D341Med (cell line): ENCODE measurements around the gene ATP10A.
"Not testable (repeated sequence)": the region's sequence is repeated elsewhere in the genome, so short reads cannot be mapped to it uniquely, and the experiment has no call there.

Experiments used
- DNase-seq: peaks from one replicate; pipeline ENCODE4 v3.0.0; 2012; ENCODE audit warnings: low spot score

Gene ATP10A

DNA sequence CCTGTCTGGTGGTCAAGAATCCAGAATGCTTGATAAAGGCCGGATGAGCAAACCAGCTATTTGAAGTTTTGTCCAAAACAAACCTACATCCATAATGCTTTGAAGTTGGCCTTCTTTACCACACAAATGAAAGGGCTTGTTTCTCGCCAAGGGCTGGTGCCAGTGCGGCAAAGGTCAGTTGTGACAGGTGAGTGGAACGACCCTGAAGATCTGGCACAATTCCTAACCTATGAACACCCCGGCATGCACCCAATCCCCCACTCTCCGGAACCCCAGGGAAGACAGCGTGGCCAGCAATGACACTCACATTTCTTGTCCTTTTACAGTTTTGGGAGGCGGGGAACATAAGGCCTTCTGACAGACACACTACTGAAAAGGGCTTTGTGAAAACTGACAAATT, 90.6 kb downstream of the ATP10A start:
- DNase-seq = no peak

DNA sequence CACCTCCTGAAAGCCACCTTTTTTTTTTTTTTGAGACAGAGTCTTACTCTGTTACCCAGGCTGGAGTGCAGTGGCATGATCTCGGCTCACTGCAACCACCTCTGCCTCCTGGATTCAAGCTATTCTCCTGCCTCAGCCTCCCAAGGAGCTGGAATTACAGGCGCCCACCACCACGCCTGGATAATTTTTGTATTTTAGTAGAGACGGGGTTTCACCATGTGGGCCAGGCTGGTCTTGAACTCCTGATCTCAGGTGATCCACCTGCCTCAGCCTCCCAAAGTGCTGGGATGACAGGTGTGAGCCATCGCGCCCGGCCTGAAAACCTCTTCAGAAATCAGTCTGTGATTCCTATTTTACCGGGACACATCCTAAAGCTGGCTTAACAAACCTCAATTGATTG, 91.4 kb downstream of the ATP10A start:
- not testable (repeated sequence) for DNase-seq

DNA sequence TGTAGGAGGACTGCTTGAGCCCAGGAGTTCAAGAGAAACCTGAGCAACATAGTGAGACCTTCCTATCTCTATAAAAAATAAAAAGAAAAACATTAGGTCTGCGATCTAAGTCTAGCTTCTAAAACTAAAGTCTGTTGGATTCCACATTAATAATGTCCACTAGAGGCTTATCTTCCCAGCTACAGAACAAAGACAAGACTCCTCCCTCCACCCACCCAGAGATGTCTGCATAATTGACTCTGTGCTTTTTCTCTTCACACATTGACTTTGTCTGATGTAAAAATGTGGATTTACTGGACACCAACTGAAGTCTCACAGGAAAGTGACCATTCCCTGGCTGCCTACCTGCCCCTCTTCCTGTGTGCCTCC, 91.8 kb downstream of the ATP10A start:
- DNase-seq = no peak

DNA sequence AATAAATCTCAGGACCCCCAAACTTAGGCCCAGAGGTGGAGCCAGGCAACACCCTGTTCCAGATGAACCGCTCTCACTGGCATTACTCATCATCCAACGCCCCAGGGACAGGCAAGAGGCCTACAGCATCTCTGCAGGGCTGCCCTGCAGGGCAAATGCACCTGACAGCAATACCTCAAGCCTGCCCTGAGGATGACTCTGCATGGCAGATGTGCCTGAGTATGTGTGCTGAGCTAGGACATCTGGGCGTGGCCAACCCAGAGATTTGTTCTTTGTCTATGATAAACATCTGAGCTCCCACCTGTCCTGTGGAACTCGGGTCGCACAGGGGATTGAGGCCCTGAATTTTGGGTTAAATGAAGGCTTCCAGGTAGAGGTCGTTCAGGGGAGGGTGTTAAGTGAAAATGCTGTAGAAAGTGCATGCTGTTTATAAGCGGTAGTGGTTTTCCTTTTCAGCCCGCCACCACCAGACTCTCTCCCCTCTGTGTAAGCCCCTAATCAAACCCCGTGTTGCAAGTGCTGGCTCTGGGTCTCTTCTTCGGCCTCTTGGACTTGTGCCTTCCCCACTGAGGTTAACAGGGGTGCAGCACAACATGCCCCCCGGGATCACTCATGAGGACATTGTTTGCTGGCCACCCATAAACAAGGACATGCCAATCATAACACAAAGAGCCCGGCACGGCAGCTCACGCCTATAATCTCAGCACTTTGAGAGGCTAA, 92.3 kb downstream of the ATP10A start:
- no peak for DNase-seq

DNA sequence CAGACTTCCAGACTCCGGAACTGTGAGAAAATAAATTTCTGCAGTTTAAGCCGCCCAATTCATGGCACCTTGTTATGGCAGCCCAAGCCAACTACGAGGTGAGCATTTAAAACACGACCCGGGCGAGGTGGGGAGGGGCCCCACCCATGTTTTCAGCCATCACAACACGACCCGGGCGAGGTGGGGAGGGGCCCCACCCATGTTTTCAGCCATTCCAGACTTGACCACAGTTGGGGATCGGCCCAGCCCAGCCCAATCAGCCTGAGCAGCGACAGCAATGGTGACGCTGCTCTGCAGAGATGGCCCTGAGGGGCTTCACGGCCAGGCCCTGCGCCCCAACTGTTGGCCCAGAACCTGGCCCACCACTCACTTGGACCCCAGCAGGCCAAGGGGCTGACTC, 93.1 kb downstream of the ATP10A start:
- no peak for DNase-seq

DNA sequence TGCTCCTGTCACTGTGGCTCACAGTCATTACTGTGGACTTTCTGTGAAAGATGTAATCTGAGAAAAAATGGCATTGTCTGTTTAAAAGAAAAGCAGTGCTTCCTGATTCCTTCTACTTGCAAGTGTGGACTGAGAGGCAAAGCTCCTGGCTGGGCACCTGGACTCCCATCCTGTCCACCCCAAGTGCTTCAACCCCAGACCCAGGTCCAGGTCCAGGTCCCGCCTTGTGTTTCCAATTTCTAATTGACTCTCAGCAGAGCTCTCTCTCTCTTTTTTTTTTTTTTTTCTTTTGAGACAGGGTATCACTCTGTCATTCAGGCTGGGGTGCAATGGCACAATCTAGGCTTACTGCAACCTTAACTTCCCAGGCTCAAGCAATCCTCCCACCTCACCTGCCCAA, 94.9 kb downstream of the ATP10A start:
- no peak for DNase-seq

DNA sequence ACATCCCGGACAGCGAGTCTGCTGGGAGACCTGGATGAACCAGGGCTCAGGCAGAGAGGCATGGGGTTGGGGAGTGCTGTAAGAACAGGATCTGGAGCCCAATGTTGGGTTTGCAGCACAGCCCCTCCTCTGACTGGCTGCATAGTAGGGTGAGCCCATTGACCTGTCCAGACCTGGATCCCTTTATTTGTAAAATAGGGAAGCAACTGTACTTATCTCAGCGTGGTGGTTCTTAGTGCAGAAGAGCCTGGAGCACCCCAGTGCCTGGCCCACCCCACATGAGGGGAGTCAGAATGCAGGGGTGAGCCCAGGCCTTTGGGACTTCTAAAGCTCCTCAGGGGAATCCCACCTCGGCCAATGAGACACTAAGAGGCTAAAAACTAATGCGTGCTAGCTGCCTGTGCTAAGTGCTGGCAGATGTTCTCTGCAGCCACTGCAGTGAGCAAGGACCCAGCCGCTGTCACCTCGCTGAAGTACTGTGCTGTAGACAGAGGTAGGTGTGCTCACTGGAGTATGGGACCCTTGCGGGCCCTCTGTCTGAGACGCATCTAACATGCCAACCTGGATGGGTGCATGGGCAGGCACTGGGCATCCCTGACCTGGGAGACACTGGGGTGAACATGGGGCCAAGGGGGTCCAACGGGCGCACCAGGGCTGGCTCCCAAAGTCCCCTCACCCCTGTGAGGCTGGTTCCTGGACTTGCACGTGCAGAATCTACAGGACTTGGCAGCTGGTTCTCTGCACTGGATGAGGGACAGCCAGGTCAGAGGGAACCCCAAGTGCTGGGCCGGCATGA, 95.6 kb downstream of the ATP10A start:
- no peak for DNase-seq

DNA sequence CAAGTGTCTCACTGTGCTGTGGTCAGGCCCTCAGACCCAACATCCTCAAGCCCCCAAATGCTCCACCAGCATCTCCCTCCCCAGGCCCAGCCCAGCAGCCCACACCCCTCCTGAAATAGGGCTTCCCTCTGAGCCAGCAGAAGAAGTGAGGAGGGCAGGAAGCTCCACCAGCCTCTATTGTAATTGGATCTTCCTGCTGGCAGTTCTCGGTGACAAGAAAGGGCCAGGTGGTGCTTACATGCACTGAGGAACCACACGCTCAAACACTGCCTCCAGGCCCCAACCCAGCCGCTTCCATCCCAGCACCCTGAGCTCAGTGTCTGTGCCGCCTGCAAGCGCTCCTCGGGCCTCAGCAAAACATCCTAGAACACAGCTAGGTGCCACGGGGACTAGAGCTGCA, 96.7 kb downstream of the ATP10A start:
- DNase-seq = no peak

DNA sequence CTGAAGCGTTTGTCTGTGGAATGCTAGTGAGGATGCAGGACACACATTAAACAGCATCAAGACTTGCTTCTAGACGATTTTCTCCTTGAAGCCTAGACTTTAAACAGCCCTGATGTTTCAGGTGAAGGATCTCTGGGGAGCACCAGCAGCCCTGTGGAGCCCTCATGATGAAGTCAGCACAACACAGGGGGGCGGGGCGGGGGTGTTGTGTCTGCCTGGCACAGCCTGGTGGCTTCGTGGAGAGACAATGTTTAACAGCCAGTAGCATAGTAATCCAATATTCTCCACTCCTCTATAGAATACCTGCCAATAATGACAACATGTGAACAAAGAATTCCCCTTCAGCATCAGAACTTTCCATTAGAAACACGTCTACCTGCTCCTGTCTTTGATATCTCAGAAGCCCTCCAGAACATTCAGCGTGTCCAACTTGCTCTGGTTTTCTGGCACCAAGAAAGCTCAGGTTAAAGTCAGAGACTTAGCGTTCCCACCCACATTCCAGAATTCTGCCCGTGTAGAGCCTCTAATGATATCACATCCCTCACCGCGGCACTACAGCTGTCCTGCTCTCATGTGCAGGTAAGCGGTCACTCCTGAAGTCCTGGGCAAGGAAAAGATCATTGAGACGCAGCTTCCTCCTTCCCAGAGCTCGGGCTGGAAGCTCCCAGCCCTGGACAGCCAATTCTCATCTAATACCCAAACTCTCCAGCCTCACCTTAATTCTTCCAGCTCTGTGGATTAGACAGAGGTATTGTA, 98.0 kb downstream of the ATP10A start:
- DNase-seq = no peak

DNA sequence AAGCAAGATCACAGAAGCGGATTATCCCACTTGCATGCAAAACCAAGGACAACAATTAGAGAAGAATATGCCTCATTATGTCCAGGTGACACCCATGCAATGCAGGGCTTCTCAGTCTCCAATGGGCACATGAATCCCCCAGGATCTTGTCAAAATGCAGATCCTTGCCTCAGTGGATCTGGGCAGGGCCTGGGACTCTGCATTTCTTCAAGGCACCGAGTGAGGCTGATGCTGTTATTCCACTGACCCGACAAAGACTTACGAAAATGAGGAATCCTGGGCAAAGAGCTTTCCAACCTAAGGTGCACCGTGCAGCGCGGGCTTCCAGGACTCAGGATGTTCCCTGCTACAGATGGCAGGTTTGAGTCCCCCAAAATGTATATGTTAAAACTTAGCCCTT, 99.2 kb downstream of the ATP10A start:
- no peak for DNase-seq

DNA sequence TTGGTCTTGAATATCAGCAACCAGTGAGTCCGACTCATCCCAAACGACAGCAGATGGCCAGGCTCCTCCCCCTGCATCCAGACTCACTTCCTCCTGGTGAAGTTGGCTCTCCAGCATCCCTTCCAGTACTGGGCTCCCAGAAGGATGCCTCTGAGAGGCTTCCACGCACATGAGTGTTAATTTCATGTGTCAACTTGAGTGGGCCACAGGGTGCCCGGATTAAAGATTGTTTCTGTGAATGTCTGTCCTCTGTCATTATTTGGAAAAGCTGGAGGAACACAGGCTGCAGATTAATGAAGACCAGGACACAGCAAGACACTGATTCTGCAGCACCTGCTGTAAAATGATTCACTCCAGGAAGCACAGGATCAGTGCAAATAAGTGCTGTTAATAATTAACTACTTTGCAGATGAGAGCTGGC, 99.8 kb downstream of the ATP10A start:
- no peak for DNase-seq

DNA sequence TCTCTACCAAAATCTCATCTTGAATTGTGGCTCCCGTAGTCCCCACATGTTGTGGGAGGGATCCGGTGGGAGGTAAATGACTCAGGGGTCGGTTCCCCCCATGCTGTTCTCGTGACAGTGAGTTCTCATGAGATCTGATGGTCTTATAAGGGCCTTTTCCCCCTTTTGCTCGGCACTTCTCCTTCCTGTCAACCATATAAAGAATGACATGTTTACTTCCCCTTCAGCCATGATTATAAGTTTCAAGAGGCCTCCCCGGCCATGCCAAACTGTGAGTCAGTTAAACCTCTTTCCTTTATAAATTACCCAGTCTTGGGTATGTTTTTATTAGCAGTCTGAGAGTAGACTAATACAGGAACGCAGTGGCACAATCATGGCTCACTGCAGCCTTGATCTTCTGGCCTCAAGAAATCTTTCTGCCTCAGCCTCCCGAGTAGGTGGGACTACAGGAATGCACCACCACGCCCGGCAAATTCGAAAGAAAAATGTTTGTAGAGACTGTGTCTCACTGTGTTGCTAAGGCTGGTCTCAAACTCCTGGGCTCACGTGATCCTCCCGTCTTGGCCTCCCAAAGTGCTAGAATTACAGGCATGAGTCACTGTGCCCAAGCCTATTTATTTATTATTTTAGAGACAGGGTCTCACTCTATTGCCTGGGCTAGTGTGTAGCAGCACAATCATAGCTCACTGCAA, 101.0 kb downstream of the ATP10A start:
- DNase-seq = no peak

DNA sequence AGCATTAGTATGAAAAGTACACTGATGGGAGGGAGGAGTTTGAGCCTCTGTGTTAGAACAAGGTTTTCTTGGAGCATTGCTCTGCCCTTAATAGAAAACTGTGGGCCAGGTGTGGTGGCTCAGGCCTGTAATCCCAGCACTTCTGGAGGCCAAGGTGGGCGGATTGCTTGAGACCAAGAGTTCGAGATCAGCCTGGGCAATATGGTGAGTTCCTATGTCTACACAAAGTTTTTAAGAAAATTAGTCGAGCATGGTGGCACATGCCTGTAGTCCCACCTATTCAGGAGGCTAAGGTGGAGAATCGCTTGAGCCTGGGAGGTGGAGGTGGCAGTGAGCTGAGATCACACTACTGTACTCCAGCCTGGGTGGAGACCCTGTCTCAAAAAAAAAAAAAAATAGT, 103.7 kb downstream of the ATP10A start:
- no peak for DNase-seq

DNA sequence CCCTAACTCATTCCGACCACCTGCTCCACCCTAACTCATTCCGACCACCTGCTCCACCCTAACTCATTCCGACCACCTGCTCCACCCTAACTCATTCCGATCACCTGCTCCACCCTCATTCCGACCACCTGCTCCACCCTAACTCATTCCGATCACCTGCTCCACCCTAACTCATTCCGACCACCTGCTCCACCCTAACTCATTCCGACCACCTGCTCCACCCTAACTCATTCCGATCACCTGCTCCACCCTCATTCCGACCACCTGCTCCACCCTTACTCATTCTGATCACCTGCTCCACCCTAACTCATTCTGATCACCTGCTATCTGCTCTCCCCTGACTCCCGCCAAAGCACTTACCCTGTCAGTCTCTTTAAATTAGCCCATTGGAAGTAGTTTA, 104.5 kb downstream of the ATP10A start:
- DNase-seq = not testable (repeated sequence)

DNA sequence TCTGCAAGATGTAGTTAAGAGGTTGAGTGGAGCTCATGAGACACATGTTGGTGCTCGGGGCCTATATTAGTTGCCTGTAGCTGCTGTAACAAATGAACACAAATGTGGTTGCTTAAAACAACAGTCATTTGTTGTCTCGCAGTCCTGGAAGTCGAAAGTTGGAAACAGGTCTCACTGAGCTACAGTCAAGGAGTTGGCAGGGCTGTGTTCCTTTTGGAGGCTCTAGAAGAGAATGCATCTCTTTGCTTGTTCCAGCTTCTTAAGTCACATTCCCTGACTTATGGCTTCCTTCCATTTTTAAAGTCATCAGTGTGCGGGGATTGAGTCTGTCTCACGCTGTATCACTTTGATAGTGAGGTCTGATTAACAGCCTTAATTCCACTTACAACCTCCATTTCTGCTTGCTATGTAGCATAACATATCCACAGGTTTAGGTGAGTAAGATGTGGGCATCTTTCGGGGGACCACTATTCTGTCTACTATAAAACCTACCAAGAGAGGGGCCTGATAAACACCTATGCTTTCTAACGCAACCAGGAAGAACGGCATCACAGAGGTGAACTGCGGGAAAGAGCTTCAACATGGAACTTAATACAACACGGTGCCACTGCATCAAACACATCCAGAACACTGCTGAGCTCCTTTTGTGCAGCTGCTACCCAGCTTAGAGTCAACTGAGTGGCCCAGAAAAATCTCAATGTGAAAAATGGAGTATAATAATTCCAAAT, 119.4 kb downstream of the ATP10A start:
- no peak for DNase-seq

DNA sequence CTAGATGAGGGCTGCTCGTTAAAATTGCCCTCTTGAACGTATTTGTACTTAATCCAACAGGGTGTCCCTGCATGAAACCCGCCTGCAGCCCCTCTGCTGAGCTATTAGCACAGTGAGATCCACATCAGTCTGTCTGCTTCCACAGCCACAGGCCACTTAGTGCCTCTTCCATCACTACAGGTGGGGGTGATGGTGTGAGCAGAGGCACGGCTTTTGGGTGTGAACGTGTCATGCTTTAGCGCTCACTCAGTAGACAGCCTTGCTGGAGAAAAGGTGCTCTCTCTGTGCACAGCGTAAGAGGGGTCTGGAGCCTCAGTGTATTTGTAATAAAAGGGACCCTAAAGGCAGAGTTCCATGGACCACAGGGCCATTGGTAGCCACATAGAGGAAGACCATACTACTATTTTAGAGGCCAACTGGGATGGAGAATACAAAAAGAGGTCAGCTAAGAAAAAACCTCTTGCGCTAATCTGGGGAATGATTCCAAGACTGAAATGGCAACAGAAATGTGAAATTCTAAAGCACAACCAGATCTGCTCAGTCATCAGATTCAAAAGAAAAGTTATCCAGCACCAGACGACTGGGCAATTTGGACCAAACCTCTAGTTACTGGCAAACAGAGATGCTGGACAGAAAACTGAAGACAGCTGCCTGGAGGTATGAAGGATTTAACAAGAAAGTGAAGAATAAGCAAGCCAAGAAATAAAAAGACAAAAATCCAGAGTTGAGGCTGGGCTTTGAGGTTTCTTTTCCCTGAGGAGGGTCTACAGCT, 120.2 kb downstream of the ATP10A start:
- no peak for DNase-seq

DNA sequence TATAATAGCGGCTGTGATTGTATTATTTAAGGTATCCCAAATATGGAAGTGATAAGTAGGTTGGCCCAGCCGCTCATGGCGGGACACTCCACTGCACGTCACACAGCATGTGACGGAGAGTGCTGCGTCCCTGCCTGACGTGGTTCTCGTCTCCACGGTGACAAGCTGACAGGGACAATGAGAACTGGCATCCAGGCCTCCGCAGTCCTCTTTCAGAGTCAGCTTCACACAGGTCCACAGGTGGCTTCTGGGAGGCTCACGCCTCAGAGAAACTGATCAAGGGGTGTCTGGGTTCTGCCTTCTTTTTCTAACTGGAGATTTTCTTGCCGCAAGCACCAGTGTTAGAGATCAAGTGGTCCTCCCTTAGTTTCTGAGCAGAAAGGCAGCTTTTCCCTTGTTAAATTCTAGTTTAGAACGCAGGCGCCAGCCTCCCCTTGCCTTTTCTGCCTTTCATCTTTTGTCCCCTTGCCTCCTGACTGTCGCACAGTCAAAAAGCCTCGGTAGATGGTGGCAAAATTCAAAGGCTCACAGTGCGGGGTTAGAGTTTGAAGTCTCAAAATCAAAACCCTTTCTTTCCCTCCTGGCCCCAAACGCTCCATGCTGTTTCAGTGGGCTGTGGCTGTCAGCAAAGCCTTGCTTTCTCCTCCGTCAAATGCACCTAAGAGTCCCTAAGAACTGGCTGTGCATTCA, 120.9 kb downstream of the ATP10A start:
- DNase-seq = no peak

DNA sequence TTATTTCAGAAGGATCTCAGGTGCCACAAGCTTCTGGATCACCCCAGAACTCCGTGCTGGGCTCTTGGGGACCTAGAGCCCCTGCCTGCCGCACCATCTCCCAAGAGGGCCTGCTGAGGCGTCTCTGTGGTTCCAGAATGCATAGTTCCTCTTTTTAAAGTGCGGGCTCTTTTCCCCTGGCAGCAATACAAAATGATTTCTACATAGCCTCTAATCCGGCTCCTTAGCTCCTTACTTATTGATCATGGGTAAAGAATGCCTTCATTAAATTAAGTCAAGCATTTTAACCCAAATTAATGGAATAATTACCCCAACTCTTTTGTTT, 121.9 kb downstream of the ATP10A start:
- DNase-seq = no peak

DNA sequence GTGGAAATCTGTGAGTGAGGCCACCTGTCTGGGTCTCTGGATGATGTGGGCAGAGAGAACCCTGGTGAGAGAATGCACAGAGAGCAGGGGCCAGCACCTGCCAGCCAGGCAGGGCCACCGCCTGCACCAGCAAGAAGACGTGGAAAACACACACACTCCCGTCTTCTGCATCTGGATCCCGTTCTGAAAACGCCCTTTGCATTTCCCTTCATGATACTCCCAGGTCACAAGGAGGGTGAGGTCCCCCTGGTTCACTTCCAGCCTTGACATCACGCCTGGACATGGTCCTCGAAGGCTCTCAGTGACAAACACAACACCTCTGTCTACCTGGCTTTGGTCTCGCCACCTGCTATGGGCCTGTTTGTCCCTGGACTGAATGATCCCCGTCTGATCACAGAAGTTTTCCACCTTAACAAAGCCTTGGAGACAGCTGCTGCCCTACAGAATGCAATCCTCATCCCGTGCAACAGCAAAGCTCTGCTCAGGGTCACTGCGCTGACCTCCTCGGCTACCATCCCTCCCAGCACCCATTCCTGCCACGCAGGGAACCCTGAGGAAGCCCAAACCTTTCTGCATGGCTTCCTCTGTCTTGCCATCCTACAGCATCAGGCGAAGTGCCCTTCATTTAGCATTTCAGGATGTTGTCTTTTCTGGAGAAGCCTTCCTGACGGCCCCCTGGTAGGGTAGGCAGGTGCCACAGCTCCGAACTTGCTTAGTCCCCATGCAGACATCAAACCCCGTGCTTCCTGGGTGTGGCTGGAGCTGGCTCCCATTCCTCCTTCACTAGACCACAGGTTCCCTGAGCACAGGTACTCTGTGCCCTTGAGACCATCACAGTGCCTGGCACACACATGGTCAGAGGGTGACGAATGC, 122.5 kb downstream of the ATP10A start:
- DNase-seq = no peak
